Upper lobe of right lung (tissue), 1 donor: Measurements from ENCODE around the gene GNG8. TPM values are rescaled to one million over a fixed set of nuclear protein-coding genes. Genes with fewer than 3 reads are reported as not detected.

ENCODE experiments used
- ATAC-seq: fragments of 200-7000 bp; cut with Tn5 transposase; one replicate; pipeline ENCODE4 v1.9.1; 2020; ENCODE audit warnings: mild to moderate bottlenecking, moderate library complexity
- DNase-seq: peaks from one replicate; pipeline ENCODE4 v3.0.0-alpha.2; 2020
- H3K27ac ChIP-seq: fragments of 200-600 bp; one replicate; pipeline ENCODE4 v1.8.0; 2022
- H3K27me3 ChIP-seq: fragments of 200-600 bp; one replicate; pipeline ENCODE4 v1.8.0; 2022; ENCODE audit warnings: mild to moderate bottlenecking
- H3K36me3 ChIP-seq: fragments of 200-600 bp; one replicate; pipeline ENCODE4 v1.8.0; 2022
- H3K4me1 ChIP-seq: fragments of 200-600 bp; one replicate; pipeline ENCODE4 v1.8.0; 2022
- H3K4me3 ChIP-seq: fragments of 200-600 bp; one replicate; pipeline ENCODE4 v1.8.0; 2022; ENCODE audit warnings: mild to moderate bottlenecking
- H3K9me3 ChIP-seq: fragments of 200-600 bp; one replicate; pipeline ENCODE4 v1.8.0; 2022
- CTCF ChIP-seq: fragments of 200-600 bp; IDR thresholded peaks from one replicate; pipeline ENCODE4 v1.8.0; 2022; ENCODE audit warnings: antibody characterized with exemption
- intact Hi-C: fragments of 100-400 bp; cut with DNase I; formaldehyde crosslinking; loops from one replicate; pipeline ENCODE4 v1.11.0; 2022
- total RNA-seq: library from RNA; stranded (reverse); fragmentation: NEBNext Ultra II Directional; extraction: Animal tissue kit (Norgen Biotek cat#: 25700); gene quantifications from one replicate; pipeline ENCODE4 v1.2.1, GENCODE V29; 2021
- donor health status: DM: no; HTN: yes; CAD: no; lungs with severe emphysema.

GNG8 gene
- total RNA-seq, 1 donor from 2014 or later, result not detected

DNA sequence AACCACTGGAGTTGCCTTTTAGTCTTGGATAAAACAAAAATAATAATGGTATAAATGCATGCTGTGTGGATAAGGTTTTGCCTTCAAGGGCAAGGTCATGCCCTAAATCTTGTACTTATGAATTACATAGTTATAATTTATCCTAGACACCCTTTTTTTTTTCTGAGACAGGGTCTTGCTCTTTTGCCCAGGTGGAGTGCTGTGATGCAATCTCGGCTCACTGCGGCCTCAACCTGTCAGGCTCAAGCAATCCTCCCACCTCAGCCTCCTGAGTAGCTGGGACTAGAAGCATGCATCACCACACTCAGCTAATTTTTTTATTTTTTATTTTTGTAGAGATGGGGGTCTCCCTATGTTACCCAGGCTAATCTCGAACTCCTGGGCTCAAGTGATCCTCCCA is 32.7 kb upstream of the GNG8 start:
- TF ChIP-seq CTCF, result no peak
- no peak overlapping the region for H3K4me3 ChIP-seq
- H3K4me1 ChIP-seq, result no peaks in the 10 kb centered on the region
- peaks cover 12% of the 10 kb centered on the region for H3K36me3 ChIP-seq
- intact Hi-C loops, result no loop called here
- no peaks in the 10 kb centered on the region for H3K9me3 ChIP-seq
- ATAC-seq (no peak), DNase-seq (no peak)
- H3K27ac ChIP-seq, result no peak overlapping the region
- no peaks in the 10 kb centered on the region for H3K27me3 ChIP-seq

GRCh38 chr19:46665072-46665471 is 29.1 kb upstream of the GNG8 start:
- ATAC-seq (no peak), DNase-seq (no peak)
- Histone ChIP-seq H3K9me3 (no peaks in the 10 kb centered on the region), H3K4me3 (no peak overlapping the region), H3K27me3 (peaks cover 7% of the 10 kb centered on the region), H3K27ac (no peak overlapping the region), H3K36me3 (no peaks in the 10 kb centered on the region), H3K4me1 (peaks cover 13% of the 10 kb centered on the region)
- intact Hi-C loops, result no loop called here
- no peak for TF ChIP-seq CTCF

DNA sequence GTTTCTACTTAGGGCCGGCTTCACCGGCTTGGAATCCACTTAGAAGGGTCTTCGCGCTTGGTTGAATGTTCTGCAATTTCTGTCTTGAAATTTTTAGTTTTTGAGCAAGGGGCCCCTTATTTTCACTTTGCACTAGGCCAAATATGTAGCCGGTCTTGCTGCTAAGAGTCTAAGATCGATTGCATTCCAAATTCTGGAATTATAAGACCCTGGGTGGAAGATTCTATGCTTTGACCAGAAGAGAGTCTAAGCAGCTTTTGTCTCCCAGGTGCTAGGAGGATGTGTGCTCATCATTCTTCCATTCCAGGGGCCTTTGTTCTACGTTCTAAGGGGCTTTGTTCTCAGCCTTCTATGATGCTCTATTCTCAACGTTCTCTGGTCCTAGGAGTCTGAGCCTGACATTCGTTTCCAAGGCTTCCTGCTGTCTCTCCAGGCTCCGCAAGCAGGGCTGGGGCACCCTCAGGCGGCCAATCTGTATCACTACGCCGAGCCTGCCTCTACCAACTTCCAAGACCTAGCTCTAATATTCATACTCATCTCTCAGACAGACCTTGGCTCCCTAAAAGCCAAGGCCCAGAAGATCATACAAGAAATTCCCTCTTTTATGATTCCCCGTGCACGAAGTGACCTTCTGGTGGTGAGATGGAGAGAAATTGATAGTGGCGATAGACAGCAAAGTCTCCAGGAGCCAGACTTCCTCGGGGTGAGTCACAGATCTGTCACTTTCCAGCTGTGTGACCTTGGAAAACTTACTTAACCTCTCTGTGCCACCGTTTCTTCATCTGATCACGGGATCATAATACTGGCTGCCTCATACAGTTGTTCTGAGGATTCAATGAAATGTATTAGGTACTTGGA is 26.0 kb upstream of the GNG8 start:
- intact Hi-C loops, result loop anchor here (5.0 kb wide), 1 partner anchor 50 kb away; no protein-coding TSS in a partner anchor
- peak; percentile 90 for TF ChIP-seq CTCF
- DNase-seq (peak; percentile 90), ATAC-seq (peak; percentile 78)
- Histone ChIP-seq H3K36me3 (no peaks in the 10 kb centered on the region), H3K27ac (peak overlapping the region; percentile 44), H3K4me3 (peak overlapping the region; percentile 48), H3K27me3 (peaks cover 30% of the 10 kb centered on the region), H3K4me1 (peaks cover 21% of the 10 kb centered on the region), H3K9me3 (no peaks in the 10 kb centered on the region)

GRCh38 chr19:46661020-46661731 is 25.2 kb upstream of the GNG8 start, which contains the start of gene DACT3:
Gene DACT3, minus strand, starts transcription at chr19:46661182. Its CDS starts 118 bp downstream, at chr19:46661064.
- intact Hi-C loops, result loop anchor here (5.0 kb wide), 1 partner anchor 49 kb away; no protein-coding TSS in a partner anchor
- Histone ChIP-seq H3K27ac (peak within 1 kb of the TSS; percentile 56), H3K4me3 (peak within 1 kb of the TSS; percentile 57), H3K27me3 (peaks cover 30% of the 10 kb centered on the region), H3K4me1 (peaks cover 21% of the 10 kb centered on the region), H3K36me3 (no peaks in the 10 kb centered on the region), H3K9me3 (no peaks in the 10 kb centered on the region)
- ATAC-seq (peak; percentile 97), DNase-seq (peak; percentile 100)
- no peak for TF ChIP-seq CTCF

GRCh38 chr19:46660551-46661019 is 24.6 kb upstream of the GNG8 start:
- no peaks in the 10 kb centered on the region for H3K9me3 ChIP-seq
- peaks cover 30% of the 10 kb centered on the region for H3K27me3 ChIP-seq
- peaks cover 21% of the 10 kb centered on the region for H3K4me1 ChIP-seq
- peak overlapping the region; percentile 56 for H3K27ac ChIP-seq
- no peak for ATAC-seq
- intact Hi-C loops, result loop anchor here (5.0 kb wide), 1 partner anchor 48 kb away; no protein-coding TSS in a partner anchor
- peak overlapping the region; percentile 57 for H3K4me3 ChIP-seq
- TF ChIP-seq CTCF, result no peak
- no peak for DNase-seq
- H3K36me3 ChIP-seq, result no peaks in the 10 kb centered on the region
